ENCODE results near the gene NSD2.
"Not testable (repeated sequence)": the region's sequence is repeated elsewhere in the genome, so short reads cannot be mapped to it uniquely, and the experiment has no call there.

The NSD2 gene

DNA sequence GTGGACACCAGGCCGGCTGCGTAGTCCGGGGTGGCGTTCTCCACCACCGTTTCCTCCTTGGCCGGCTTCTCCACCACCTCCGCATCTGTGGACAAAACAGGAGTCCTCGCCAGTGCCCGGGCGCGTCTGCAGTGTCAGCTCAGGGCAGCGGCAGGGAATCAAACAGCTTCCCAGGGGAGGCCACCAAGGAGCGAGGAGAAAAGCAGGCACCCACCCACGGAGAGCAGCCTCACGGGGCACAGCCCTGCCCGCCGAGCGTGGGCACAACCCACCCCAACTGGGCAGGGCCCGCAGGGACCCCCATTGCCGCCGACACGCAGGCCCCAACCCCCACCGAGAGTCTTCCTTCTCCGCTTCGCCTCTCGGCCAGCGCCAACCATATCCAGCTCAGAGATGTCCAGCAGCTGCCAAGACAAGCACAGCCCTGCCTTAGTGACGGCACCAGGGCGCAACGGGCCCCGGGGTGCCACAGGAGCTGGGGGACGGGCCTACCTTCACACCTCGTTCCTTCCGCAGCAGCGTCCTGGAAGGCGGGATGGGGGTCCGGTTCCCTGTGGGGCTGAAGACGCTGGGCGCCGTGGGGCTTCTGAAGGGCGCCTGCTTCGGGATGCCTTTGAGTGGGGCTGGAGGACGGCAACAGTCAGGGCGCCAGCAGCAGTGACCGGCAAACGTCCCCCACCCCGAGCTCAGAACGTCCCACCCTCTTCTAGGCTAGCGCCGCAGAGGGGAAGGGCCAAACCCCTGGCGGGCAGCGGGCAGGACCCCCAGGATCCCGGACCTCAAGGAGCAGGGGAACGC lies 114.8 kb downstream of the NSD2 start:
- DNase-seq (ENCODE audit: low read depth): no peak

DNA sequence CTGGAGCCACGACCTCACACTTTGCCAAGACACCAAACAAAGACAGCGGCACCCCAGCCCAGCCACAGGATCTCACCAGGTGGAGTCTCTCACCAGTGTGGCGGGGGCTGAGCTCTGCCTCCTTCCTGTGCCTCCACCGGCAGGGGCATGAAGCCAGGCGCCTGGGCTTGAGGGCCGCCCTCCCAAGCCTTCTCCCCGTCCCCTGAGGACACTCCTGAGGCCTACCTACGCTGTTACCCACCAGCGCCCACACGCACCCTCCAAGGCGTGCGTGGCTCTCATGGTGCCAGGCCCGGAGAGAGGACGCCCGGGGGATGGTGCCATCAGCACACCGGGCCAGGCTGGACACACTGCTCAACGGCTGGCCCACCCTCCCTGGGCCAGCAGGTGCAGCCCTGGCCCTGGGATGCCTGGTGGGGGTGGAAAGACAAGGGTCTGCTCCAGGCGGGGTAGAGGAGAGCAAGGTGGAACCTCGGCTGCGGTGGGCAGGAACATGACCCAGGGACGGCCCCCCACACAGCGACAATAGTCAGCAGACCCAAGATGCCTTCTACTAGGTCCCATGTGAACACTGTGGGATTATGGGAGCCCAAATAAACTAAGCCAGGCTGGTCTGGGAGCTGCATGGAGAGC lies 115.5 kb downstream of the NSD2 start:
- no peak for DNase-seq (ENCODE audit: low read depth)

DNA sequence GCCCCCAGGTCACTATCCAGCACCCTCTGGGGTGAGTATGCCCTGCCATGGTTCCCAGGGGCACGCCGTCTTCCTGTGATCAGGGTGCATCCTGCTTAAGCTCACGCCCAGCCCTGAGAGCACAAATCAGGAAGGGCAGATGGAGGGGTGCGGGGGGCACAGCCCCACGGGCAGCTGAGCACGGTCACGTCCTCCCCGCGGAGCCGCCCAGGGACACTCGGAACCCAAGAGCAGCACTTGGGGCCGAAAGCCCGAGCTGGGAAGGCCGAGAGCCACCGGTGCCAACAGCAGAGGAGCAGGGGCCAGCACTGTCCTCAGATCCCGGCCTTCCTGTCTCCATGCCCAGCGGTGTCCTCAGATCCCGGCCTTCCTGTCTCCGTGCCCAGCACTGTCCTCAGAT lies 116.1 kb downstream of the NSD2 start:
- no peak for DNase-seq (ENCODE audit: low read depth)

DNA sequence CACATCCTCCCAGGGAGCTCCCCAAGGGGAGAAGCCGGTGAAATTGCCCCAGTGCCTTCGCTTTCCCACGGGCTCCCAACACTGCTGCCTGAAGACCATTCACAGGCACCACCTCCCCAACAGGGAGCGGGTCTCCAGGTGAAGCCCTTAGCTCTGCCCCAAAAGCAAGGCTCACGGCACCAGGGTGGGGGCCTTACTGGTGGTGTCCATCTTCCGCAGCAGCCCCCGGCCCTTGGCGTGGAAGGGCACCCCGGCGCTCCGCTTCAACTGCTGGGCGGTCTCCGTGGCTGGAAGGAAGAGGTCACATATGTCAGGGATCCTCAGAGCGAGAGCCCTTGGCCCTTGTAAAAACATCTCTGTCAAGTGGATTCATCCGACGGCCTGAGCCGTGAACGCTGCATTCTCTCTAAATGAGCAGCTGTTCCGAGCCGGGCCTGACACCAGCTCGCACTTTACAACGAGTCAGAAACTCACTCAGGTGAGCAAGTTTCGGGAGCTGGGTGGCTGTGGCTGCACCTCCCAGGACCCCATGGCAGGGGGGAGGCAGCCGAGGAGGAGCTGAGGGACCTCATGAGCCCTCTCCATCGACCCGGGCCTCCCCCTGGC lies 116.6 kb downstream of the NSD2 start:
- DNase-seq (ENCODE audit: low read depth): no peak

DNA sequence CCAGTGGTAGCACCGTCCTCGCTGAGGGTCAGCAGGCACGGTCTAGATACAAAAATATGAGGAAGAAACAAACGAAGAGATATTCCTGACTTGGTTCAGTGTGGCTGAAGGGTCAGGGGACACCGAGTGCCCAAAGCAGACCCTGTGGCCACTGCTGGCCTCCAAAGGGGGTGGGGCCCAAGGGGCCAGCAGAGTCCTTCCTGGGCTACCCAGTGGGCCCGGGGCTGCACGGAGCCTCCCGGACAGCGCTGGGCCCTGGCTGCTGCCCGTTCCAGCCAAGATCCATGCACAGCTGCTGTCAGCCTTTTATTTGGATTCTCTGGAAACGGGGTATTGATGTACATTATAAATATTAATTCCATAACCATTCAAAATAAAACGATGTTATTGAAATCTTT lies 117.1 kb downstream of the NSD2 start:
- no peak for DNase-seq (ENCODE audit: low read depth)

DNA sequence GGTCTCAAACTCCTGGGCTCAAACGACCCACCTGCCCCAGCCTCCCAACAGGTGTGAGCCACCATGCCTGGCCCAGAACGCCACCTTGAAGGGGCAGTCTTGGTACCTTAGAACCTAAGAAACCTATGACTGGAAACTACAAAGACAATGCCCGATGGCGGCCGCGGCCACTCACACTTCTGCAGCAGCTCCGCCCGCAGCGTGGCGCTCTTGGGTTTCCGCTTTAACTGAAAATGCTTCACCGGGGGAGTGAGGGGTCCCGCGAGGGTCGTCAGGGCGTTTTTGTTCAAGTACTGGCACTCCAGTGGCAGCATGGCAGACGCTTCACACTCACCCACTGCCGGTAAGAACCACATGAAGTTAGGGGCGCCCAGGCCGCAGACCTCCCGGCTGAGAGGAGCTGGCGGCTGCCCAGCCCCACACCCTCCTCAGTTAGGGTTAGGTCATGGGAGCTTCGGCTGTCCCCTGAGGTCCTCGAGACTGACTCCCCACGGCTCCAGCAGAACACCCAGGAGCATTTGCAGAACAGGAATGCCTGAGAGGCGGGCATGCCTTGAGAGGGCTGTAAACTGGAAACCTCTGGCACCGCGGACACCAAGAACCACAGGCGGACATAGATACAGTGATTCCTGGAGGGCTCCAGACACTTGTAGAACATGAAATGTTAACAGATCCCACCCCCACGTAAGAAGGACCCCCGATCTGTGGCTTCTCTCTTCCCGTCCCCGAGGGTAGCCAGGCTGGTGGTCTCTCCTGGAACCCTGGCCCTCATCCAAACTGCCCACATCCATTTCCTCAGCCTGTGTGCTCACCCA lies 118.5 kb downstream of the NSD2 start:
- no peak for DNase-seq (ENCODE audit: low read depth)

DNA sequence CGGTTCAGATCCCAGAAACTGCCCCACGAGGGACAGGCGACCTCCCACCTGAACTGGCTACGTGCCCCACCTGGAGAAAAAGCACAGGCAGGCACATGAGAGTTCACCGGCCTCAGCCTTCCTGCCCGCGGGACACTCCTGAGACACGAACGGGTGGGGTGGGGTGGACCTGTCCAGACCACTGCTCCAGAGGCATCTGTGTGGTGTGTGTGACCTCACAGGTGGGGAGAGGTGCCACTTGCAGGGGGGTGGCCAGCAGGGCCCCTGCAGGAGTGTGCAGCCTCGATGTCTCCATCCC lies 119.1 kb downstream of the NSD2 start:
- DNase-seq (ENCODE audit: low read depth): no peak

DNA sequence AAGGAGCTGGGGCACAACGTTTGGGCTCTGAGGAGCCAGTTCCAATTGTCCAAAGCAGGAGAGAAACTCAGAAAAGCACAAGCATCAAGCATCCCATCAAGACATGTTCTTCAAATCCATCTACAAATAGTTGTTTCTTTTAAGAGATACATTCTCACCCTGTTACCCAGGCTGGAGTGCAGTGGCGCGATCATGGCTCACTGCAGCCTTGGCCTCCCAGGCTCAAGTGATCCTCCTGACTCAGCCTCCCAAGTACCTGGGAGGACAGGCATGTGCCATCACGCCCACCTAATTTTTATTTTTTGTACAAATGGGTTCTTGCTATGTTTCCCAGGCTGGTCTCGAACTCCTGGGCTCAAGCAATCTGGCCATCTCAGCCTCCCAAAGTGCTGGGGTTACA lies 119.5 kb downstream of the NSD2 start:
- DNase-seq (ENCODE audit: low read depth): no peak

DNA sequence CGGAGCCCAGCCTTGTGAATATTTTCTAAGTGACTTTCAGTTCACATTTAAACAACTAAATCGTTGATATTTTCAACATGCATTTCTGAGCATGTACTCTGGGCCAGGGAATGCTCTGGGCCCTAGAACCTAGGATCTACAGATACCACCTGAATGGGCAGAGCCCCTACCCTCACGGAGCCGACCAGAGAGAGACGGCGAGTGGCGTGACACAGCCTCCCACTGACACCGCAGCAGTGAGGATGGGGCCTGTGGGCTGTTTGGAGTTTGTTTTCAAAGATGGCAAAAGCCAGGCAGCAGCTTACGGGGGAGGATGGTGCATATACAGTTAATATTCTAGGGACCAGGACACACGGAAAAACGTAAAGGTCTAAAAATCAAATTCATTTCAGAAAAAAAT lies 119.9 kb downstream of the NSD2 start:
- no peak for DNase-seq (ENCODE audit: low read depth)

DNA sequence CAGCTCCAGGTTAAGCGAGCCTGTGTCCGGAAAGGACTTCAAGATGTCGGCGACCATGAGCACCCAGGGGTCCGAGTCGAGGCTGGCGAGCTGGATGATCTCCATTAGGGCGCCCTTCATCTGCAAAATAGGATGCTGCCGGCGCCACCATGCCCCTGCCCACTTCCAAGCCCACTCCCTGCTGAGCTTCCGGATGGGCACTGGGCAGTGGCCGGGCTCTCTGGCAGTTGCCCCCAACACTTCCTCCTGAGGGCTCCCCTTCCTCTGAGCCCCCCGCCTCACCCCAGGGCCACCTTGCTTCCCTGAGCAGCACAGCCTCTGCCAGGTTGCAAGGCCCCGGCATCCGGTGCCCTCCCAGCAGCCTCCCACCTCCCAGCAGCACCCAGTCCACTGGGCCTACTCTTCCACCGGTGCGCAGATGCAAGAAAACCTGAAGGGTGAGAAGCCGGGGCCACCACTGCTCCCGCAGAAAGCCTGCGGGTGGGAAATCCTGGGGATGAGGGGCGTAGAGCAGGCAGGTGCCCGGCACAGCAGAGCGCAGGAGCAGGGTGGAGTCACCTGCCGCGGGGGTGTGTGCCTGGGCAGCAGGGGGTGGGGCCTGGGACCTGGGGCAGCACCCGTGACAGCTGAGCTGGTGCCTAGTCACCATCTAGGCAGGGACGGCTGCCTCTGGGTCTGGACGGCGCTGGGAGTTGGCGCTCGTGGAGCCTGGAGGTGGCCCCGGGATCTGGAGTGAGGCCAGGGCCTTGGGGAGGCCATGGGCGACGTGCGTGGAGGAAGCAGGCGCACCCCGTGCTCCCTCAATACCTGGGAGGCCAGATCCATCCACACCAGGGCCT lies 120.6 kb downstream of the NSD2 start:
- no peak for DNase-seq (ENCODE audit: low read depth)

DNA sequence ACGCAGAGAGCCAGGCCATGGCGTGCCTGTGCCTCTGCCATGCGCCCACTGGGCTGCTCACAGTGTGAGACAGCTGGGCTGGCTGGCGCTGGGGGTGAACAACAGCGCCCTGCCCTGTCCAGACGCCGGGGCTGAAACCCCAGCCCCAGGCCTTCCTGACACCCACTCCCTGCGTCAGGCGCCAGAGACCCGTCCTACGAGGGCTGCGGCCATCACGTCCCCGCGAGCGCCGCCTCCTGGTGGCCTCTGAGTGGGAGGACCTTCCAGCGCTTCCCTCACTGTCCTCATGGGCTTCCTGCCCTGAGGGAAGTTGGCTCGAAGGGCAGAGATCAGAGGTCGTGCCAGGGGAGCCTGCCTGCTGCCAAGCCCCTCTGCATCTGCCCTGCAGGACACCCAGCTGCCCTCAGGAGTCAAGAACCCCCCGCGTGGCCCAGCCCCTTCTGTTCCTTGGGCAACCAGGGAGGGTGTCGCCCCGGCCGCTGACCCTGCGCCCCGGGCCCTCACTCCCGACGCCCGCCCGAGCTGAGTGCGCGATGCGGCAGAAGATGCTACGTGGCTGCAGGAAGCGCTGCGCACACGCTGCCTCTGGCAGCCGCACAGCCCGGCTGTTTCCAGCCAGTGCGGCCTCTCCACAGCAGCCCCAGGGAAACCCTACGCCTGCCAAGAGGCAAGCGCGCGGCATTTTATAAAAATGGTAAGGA lies 121.4 kb downstream of the NSD2 start:
- no peak for DNase-seq (ENCODE audit: low read depth)

DNA sequence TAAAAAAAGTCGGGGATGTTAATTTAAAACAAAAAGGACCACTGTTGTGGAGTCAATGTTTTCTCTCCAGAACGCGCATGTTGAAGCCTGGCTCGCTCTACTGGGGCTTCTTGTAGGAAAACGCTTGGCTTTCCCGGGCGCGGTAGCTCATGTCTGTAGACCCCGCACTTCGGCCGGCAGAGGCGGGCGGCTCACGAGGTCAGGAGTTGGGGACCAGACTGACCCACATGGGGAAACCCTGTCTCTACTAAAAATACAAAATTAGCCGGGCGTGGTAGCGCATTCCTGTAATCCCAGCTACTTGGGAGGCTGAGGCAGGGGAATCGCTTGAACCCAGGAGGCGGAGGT lies 122.0 kb downstream of the NSD2 start:
- DNase-seq (ENCODE audit: low read depth): no peak

DNA sequence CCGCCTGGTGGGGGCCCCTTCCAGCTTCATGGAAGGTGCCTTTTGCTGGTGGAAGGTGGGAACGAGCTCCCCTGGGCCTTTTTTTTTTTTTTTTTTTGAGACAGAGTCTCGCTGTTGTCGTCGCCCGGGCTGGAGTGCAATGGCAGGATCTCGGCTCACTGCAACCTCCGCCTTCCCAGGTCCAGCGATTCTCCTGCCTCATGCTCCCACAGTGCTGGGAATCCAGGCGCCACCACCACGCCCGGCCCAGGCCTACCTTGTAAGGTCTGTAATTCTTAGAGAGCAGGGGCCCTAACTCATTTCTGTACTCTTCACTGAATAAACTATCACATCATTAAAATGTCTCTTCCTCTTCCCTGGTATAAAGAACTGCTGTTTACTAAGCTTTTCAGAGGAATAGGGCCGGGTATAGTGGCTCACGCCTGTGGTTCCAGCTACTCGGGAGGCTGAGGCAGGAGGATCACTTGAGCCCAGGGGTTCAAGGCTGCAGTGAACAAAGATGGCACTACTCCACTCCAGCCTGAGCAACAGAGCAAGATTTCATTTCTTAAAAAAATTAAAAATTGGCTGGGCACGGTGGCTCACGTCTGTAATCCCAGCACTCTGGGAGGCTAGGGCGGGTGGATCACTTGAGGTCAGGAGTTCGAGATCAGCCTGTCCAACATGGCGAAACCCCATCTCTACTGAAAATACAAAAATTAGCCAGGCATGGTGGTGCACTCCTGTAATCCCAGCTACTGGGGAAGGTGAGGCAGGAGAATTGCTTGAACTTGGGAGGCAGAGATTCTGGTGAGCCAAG lies 122.7 kb downstream of the NSD2 start:
- DNase-seq (ENCODE audit: low read depth): not testable (repeated sequence)

DNA sequence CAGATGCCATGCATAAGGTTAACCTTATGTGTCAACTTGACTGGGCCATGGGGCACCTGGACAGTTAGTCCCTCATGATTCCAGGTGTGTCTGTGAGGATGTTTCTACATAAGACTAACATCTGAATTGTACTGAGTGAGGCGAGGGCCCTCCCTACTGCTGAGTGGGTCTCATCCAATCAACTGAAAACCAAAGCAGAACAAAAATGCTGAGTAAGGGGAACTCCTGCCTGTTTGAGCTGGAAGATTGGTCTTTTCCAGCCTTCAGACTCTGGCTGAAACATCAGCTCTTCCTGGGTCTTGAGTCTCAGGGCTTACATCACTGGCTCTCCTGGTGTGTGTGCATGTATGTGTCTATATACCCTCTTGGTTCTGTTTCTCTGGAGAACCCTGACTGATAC lies 123.7 kb downstream of the NSD2 start:
- DNase-seq (ENCODE audit: low read depth): no peak

DNA sequence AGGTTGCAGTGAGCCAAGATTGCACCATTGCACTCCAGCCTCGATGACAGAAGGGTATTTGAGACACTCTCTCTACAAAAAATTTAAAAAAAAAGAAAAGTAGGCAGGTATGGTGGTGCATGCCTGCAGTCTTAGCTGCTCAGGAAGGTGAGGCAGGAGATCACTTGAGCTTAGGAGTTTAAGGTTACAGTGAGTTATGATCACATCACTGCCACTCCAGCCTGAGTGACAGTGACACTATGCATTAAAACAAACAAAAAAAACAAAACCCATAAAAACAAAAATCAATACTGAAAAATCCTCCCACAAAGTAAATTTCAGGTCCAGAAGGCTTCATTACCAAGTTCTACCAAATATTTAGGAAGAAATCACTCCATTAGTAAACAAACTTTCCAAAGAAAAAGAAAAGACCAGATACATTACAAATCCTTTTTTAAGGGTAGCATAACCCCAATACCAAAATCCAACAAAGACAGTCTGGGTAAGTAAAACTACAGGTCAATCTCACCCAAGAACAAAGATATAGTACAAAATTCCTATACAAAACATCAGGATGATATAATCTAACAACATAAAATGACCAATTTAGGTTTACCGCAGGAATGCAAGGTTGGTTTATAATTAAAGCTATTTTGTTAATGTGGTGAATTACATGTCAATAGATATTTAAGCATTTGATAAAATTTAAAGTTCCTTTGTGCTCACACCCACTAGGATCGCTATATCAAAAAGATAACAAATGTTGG lies 125.8 kb downstream of the NSD2 start:
- no peak for DNase-seq (ENCODE audit: low read depth)

DNA sequence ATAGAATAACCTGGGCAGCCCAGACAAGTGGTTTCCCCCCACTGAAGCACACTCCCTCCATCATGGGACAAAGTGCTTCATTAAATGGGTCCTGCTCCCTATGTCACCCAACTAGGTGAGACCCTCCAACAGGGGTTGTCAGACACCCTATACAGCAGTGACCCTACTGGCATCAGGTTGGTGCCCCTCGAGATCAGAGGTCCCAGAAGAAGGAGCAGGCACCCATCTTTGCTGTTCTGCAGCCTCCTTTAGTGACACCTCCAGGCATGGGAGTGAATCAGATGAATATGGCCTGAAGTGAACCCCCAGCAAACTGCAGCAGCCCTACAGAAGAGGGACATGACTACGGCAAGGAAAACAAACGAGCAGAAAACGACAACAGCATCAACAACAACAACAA lies 126.5 kb downstream of the NSD2 start:
- DNase-seq (ENCODE audit: low read depth): no peak

DNA sequence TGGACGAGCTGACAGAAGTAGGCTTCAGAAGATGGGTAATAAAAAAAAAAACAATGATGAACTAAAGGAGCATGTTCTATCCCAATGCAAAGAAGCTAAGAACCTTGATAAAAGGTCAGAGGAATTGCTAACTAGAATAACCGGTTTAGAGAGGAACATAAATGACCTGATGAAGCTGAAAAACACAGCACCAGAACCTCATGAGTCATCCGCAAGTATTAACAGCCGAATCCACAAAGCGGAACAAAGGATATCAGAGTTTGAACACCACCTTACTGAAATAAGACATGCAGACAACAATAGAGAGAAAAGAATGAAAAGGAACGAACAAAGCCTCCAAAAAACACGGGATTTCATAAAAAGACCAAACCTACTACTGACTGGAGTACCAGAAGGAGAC lies 127.1 kb downstream of the NSD2 start:
- no peak for DNase-seq (ENCODE audit: low read depth)

DNA sequence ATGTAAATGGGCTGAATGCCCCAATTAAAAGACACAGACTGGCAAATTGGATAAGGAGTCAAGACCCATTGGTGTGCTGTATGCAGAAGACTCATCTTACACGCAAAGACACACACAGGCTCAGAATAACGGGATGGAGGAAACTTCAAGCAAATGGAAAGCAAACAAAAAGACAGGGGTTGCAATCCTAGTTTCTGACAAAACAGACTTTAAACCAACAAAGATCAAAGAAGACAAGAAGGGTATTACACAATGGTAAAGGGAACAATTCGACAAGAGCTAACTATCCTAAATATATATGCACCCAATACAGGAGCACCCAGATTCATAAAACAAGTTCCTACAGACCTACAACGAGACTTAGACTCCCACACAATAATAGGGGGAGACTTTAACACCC lies 128.1 kb downstream of the NSD2 start:
- not testable (repeated sequence) for DNase-seq (ENCODE audit: low read depth)

DNA sequence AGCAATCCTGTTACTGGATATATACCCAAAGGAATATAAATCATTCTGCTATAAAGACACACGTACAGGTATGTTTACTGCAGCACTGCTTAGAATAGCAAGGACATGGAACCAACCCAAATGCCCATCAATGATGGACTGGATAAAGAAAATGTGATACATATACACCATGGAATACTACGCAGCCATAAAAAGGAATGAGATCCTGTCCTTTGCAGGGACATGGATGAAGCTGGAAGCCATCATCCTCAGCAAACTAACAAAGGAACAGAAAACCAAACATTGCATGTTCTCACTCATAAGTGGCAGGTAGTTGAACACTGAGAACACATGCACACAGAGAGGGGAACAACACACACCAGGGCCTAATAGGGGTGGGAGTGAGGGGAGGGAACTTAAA lies 132.2 kb downstream of the NSD2 start:
- DNase-seq (ENCODE audit: low read depth): not testable (repeated sequence)

DNA sequence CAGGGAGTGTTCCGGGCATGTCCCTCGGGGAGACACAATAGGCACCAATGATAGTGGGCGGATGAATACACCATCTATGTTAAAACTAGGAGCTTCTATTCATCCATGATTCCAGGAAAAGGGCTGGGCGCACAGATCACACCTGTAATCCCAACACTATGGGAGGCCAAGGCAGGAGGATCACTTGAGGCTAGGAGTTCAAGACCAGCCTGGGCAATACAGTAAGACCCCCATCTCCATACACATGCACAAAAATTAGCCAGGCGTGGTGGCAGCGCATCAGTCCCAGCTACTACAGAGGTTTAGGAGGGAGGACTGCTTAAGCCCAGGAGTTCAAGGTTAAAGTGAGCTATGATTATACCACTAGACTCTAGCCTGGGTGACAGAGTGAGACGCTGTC lies 135.2 kb downstream of the NSD2 start:
- DNase-seq (ENCODE audit: low read depth): no peak
